ENCODE results near the gene ACOT8. TPM values are rescaled to one million over a fixed set of nuclear protein-coding genes. Genes with fewer than 3 reads are reported as not detected.

ACOT8 gene
- total and polyA plus RNA-seq, 10 of the 15 experiments (the other 5 are each of a cell fraction or from before 2014, with no cell fraction given): 5.1 to 47.9 (median 31.8) TPM

GRCh38 chr20:45812157-45813005 lies 44.8 kb downstream of the ACOT8 start, which contains the start of gene UBE2C (continued):
- no peak for TF ChIP-seq ZNF24 (IDR thresholded peaks at IDR 0.05)
- TF ChIP-seq NR2C2 (IDR thresholded peaks at IDR 0.05; ENCODE audit: borderline replicate concordance, control insufficient read depth, insufficient read length, low read depth): no peak
- no peak for TF ChIP-seq YBX1 (IDR thresholded peaks at IDR 0.05)
- no peak for TF ChIP-seq GABPA (IDR thresholded peaks at IDR 0.05; ENCODE audit: low read depth)
- TF ChIP-seq TCF12 (IDR thresholded peaks at IDR 0.05; ENCODE audit: low read depth, low read length): no peak
- no peak for TF ChIP-seq RB1 (IDR thresholded peaks at IDR 0.05; ENCODE audit: borderline replicate concordance)
- TF ChIP-seq ETV6 (conservative IDR thresholded peaks at IDR 0.05 in 1 of 2, IDR thresholded peaks at IDR 0.05 in 1 of 2; ENCODE audit: borderline replicate concordance in 1 of 2, low read depth in 1 of 2): no peak
- TF ChIP-seq MTA3 (IDR thresholded peaks at IDR 0.05; ENCODE audit: borderline replicate concordance, low read length): no peak
- no peak for TF ChIP-seq ZNF207 (IDR thresholded peaks at IDR 0.05; ENCODE audit: borderline replicate concordance)
- no peak; the same call in 1 of the 2 replicates for TF ChIP-seq MLLT1 (IDR thresholded peaks at IDR 0.05)
- peak; percentile 95 for TF ChIP-seq GATAD2B (conservative IDR thresholded peaks at IDR 0.05; ENCODE audit: low read depth)
- no peak for TF ChIP-seq SPI1 (IDR thresholded peaks at IDR 0.05; ENCODE audit: borderline replicate concordance, insufficient read depth, low read depth, low read length)
- no peak for TF ChIP-seq JUNB (IDR thresholded peaks at IDR 0.05)
- TF ChIP-seq CEBPZ (IDR thresholded peaks at IDR 0.05; ENCODE audit: low read depth, low read length): peak; percentile 75
- TF ChIP-seq USF2 (IDR thresholded peaks at IDR 0.05; ENCODE audit: borderline replicate concordance, low read depth, low read length): peak; percentile 68
- TF ChIP-seq ZNF274 (IDR thresholded peaks at IDR 0.05; ENCODE audit: insufficient read depth, insufficient read length): no peak
- no peak for TF ChIP-seq KAT2A (conservative IDR thresholded peaks at IDR 0.05; ENCODE audit: control insufficient read depth, low read depth, low read length)
- TF ChIP-seq YY1 (IDR thresholded peaks at IDR 0.05; ENCODE audit: low read depth, low read length): 0 out of 2 replicates have a peak, but pooled peaks have one; percentile 15
- no peak for TF ChIP-seq CBX5 (IDR thresholded peaks at IDR 0.05; ENCODE audit: low read depth)
- TF ChIP-seq BACH1 (IDR thresholded peaks at IDR 0.05; ENCODE audit: borderline replicate concordance): peak; percentile 32; the same call in 1 of the 2 replicates
- no peak for TF ChIP-seq BMI1 (IDR thresholded peaks at IDR 0.05; ENCODE audit: borderline replicate concordance)
- no peak for TF ChIP-seq PML (IDR thresholded peaks at IDR 0.05; ENCODE audit: low read length)
- TF ChIP-seq RELA (IDR thresholded peaks at IDR 0.05; ENCODE audit: borderline replicate concordance, partially characterized antibody): no peak
- no peak; a peak in 2 of 4 replicates for TF ChIP-seq IKZF2 (IDR thresholded peaks at IDR 0.05)
- TF ChIP-seq ASH2L (IDR thresholded peaks at IDR 0.05; ENCODE audit: borderline replicate concordance, low read depth): no peak
- no peak for TF ChIP-seq SMAD5 (IDR thresholded peaks at IDR 0.05; ENCODE audit: low read depth)

Data from GM12878 (cell line).